Tongue (tissue), 2 donors: ENCODE data around the gene ZFP42. TPM values are rescaled to one million over a fixed set of nuclear protein-coding genes. Genes with fewer than 3 reads are reported as not detected.
"Not testable (repeated sequence)": the region's sequence is repeated elsewhere in the genome, so short reads cannot be mapped to it uniquely, and the experiment has no call there.

ENCODE experiments used
- DNase-seq: peaks from one replicate; pipeline ENCODE4 v3.0.0-alpha.2; 2015
- total RNA-seq: library from RNA; depleted of rRNA; stranded (reverse); fragments of >200 nt; gene quantifications from one replicate; pipeline ENCODE4 v1.2.3, GENCODE V29; 2014

Gene ZFP42
- total RNA-seq, 1 donor from 2014 or later, result 0.10 TPM

DNA sequence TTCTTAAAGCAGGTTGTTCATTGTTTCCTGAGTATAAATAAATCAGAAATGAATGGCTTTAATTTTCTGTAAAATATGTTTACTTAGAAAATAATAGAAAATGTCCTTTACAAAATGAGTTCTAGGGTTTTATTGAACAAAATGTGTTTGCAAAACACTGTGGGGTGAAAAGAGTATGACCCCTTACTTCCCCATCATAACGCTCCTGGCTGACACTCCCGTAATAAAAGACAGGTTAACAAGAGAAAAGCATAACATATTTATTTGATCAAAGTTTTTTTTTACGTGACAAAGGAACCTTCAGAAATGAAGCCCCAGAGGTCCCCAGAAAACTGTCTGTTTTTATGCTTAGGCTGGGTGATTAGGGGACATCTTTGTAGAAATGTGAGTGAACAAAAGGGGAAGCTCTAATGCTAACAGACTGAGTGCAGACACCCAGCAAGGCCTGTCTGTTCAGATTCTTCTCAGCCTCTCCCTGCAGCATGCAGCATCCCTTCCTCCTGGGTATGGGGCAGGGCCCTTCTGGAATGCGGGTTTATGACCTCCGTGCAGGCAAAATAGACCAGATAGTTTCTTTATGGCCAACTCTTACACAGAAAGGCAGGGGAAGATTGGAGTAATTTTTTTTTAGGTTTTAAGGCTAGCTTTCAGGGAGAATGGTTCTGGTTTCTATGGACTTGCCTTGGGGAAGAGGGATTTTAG is 26.1 kb downstream of the ZFP42 start:
- DNase-seq, result no peak

DNA sequence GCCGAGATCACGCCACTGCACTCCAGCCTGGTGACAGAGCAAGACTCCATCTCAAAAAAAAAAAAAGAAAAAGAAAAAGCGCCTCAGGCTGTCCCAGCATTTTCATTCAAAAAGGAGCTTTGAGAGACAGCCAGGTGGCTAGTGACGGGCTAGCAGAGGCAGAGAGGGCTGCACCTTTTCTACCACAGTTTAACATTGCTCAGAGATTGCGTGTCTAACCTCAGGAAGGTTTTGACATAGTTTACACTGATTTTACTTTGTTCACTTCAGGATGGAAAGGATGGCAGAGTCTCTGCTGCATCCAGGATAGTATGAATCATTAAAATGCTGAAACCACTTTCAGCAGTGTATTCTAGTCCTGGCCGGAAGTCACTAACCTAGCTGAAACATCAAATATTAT is 28.1 kb downstream of the ZFP42 start:
- no peak for DNase-seq

DNA sequence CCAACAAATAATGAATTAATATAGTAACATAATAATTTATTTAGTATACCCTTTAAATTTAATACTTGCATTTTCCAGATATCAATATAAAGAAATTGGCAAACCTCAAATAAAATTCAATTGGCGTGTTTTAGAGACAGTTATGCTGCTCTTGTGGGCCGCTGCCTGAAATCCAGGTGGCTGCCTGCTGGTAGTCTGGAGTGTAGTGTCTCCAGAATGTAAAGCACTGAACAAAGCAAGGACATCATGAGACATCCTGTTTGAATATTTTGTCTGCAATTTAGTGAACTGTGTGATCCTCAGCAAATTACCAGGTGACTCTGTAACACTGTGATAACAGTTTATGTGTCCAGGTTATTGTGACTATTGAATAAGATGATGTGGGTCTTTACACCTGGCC is 29.9 kb downstream of the ZFP42 start:
- DNase-seq, result no peak

DNA sequence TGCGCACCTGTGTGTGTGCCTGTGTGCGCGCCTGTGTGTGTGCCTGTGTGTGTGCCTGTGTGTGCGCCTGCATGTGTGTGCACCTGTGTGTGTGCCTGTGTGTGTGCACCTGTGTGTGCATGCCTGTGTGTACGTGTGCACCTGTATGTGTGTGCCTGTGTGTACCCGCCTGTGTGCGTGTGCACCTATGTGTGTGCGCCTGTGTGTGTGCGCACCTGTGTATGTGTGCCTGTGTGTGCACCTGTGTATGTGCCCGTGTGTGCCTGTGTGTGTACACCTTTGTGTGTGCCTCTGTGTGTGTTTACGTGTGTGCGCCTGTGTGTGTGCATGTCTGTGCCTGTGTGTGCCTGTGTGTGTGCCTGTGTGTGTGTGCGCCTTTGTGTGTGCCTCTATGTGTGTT is 33.5 kb downstream of the ZFP42 start:
- DNase-seq, result no peak

DNA sequence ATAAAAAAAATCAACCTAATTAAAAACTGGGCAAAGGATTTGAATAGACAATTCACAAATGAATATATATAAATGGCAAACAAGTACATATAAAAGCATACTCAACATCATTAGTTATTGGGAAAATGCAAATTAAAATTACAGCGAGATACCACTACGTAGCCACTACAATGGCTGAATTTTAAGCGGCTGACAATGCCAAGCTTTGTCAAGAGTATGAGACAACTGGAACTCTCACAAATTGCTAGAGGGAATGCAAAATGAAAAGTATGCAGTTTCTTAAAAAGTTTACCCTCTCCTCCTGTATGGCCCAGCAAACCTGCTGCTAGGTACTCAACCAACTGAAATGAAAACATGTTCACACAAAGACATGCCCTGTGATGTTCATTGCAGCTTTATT is 34.8 kb downstream of the ZFP42 start:
- no peak for DNase-seq

DNA sequence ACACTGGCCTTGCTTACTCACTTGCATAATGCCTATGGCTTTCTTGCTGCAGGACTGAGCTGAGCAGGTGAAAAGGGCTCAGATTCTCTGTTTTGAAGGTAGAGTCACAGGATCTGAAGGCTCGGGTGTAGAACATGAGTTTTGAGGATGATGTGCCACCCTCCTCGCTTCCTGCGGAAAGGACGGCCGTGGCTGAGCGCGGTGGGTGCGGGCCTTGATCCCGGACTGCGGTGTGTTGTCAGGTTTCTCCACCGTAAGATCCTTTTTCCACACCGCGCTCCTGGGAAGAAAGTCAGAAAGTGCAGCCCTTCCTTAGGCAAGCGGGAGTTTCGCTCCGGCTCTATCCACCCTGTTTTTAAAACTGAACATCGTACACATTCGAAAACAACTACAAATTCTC is 36.2 kb downstream of the ZFP42 start:
- no peak for DNase-seq

DNA sequence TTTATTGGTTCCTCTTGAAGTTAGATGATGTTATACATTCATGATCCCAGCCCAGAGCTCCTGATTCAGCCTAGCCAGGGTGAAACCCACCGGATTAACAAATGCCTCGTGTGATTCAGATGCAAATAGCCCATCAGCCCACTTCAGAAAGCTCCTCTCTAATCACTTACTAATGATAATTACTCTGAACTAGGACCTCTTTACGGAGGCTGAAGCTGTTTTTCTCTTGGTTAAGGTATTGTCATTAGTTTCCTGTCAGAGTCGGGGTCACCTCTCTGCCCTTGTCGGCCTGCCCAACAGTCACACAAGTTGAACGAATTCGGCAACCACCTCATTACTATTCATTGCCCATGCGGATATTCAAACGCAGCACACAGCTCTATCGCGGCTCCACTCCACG is 36.6 kb downstream of the ZFP42 start:
- DNase-seq, result no peak

DNA sequence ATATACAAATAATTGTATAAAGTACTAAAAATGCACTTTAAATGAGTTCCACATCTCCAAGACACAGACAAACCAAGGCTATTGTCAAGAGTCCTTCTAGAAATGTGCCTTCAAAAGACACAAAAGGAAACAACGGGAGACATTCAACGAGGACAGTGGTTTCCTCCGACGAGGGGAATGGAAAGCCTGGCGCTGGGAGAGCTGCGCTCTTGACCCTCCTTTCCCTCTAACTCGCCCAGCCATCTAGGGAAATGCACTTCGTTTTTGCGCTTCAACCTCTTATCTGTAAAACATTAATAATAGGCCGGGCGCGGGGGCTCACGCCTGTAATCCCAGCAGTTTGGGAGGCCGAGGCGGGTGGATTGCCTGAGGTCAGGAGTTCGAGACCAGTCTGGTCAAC is 37.0 kb downstream of the ZFP42 start:
- no peak for DNase-seq

DNA sequence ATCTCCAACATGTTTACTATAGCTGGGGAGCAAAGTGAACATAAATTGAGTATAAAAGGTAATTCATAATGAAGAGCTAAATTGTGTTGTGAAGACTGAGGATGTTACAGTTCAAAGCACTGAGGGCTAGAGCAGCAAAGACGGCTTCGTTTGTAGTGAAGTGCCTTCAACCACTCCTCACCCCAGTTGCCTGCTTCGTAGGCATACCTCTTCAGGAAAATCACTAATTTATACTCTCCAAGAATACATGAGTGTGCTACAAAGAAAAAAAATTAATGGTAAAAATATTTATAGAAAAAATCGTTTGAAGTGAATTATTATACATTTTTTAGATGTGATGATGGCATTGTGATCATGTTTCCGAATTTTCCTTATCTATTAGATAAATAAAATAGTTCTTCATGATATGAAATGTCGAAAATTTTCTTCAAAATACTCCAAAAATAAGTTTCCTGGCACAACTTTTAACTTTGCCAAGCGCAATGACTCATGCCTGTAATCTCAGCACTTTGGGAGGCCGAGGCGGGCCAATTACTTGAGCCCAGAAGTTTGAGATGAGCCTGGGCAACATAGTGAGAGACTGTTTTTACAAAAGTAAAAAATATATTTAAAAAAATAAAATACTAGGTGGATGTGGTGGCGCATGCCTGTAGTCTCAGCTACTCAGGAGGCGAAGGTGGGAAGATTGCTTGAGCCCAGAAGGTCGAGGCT is 41.6 kb downstream of the ZFP42 start:
- no peak for DNase-seq

DNA sequence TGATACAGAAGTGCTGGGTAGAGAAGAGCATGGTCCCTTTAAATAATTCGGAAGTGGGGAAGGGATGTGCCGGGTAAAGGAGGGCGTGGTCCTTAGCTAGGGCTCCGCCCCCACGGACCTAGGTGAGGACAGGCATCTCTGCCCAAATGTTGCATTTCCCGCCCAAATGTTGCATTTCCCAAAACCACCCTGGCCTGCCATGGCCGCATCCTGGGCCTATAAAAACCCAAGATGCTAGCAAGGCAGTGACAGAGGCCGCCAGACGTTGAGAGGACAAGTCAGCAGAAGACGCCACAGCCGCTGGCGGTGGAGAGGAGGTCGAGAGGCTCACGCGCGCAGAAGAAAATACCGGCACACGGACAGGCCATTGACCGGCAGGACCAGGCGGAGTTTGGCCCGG is 46.1 kb downstream of the ZFP42 start:
- no peak for DNase-seq

DNA sequence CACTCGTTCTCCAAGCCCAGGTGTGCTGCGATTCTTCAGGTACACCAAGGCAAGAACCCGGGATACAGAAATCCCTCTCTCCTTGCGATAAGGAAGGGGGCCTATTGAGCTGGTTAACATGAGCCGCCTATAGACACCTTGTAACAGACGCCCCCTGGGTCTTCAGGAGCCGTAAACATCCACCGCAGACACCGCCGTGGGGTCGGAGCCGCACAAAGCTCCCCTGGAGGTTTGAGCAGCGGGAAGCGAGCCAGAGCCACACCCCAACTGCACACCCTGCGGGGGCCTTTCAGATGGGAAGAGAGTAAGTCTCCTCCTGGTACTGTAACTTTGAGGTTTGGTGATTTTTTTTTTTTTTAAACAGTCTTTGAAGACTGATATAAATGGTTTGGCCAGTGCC is 46.6 kb downstream of the ZFP42 start:
- no peak for DNase-seq

DNA sequence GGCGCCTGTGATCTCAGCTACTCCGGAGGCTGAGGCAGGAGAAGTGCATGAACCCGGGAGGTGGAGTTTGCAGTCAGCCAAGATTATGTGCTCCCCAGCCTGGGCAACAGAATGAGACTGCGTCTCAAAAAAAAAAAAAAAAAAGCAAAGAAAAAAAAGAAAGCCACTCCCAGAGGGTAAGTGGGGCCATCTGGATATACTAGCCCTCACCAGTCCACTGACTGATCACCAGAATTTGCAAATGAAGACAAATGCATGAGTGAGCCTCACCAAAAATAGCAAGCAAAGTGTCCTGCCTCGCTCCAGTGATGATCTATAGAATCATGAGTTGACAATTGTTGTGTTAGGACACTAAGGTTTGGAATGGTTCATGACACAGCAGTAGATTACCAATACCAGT is 47.6 kb downstream of the ZFP42 start:
- no peak for DNase-seq

DNA sequence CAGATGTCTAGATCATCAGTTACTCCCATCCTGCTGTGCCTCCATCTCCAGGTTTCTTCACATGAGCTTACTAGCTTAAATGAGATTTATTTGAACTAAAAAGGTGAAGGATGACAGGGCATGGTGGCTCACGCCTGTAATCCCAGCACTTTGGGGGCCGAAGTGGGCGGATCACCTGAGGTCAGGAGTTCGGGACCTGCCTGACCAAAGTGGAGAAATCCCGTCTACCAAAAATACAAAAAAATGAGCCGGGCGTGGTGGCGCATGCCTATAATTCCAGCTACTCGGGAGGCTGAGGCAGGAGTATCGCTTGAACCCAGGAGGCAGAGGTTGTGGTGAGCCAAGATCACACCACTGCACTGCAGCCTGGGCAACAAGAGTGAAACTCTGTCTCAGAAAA is 49.9 kb downstream of the ZFP42 start:
- not testable (repeated sequence) for DNase-seq

DNA sequence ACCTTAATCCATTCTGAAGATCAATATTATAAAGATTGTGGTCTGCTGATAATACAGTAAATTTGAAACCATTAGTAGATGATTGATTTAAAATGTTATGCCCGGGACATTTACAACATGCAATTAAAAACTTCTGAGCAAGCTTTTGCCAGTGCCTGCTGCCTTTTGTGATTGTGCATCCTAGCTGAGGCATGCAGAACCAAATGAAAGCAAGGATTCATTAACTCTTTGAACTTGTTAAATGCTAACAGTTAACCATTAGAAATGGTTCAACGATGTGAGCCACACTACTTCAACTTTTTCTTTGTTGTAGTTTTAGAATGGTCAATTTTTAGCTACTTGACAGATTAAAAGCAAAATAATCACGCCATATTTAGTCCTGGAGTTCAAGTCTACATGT is 51.1 kb downstream of the ZFP42 start:
- no peak for DNase-seq

DNA sequence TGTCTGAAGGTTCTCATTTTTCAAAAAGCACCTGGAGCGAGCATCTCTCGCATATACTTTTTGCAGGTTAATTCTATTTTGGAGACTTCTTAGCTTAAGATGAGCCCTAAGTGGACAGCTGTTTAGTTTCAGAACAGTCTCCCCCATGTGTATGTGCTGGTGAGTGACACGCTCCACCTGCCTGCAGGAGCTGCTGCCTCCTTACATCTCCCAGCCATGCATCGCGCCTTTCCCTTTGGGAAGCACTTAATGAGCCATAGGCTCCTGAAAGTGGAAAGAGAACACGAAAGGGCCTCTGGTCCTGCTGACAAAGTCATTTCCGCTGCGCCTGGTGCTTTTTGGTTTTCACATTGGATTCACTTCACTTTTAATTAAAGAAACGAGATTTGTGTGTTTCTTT is 57.7 kb downstream of the ZFP42 start:
- peak; percentile 29 for DNase-seq

Other genes with a start within 250 kb of the ZFP42 start
- gene TRIML2, start 113.8 kb downstream of the ZFP42 start, total RNA-seq, result not detected
- gene TRIML1, start 143.7 kb downstream of the ZFP42 start, total RNA-seq, result not detected